Astrocyte (in vitro differentiated cells and primary cell): Measurements from ENCODE around the gene RALGPS1.

Experiments used
- CTCF ChIP-seq: IDR thresholded peaks from 2 replicates; pipeline ENCODE4 v1.5.1; 2011; ENCODE audit warnings: low read depth, mild to moderate bottlenecking, inconsistent platforms, low read length, moderate library complexity; ENCODE audit not compliant: insufficient read depth
- EZH2 ChIP-seq: IDR thresholded peaks from 2 replicates; pipeline ENCODE4 v1.6.1; 2012; ENCODE audit warnings: mild to moderate bottlenecking, low read length, inconsistent platforms; ENCODE audit not compliant: insufficient read depth

- TF ChIP-seq CTCF (no peak), EZH2 (no peak)
Observed at GRCh38 chr9:127166111-127166510, 251.5 kb downstream of the RALGPS1 start.
